K562 (cell line): ENCODE measurements around the gene OR51B2. TPM values are rescaled to one million over a fixed set of nuclear protein-coding genes. Genes with fewer than 3 reads are reported as not detected.

Experiments used
- ATAC-seq: fragments of 200-7000 bp; cut with Tn5 transposase; 3 replicates; pipeline ENCODE4 v1.9.1; 2020; ENCODE audit warnings: moderate library complexity
- BruUV-seq: library from RNA; stranded (reverse); fragments of 400-500 nt; replicated peaks from 2 replicates; lab custom pipeline; 2021; lab: Mats Ljungman, UMichigan
- CTCF ChIA-PET: fragments of 300-600 bp; formaldehyde crosslinking; extraction: SDS; loops from one replicate; lab custom pipeline; 2021; ENCODE audit warnings: low intra/inter-chr PET ratio; lab: Yijun Ruan, JAX
- POLR2A ChIA-PET: fragments of 300-600, 350-650 bp; sonication (Branson Sonifier 250); formaldehyde crosslinking; extraction: SDS; loops from one replicate; lab custom pipeline; 2021; ENCODE audit warnings: antibody characterized with exemption, inconsistent platforms; lab: Yijun Ruan, JAX
- DNase-seq, 4 experiments: peaks; one replicate each; pipeline versions ENCODE4 v3.0.0 to v3.0.0-alpha.2; 2011 to 2018; ENCODE audit warnings: low spot score in 3 of 4, mixed read lengths in 3 of 4; ENCODE audit errors: extremely low read depth in 1 of 4
- FAIRE-seq: peaks from 2 replicates; lab custom pipeline; 2011; peaks lifted over from hg19 to GRCh38; lab: Jason Lieb, UNC
- H2AFZ ChIP-seq: 2 replicates; pipeline ENCODE4 v1.6.0; 2011; ENCODE audit warnings: low read depth, low read length, control low read depth, inconsistent platforms
- H3K27ac ChIP-seq: fragments of 200-600 bp; 3 replicates; pipeline ENCODE4 v1.8.0; 2011; ENCODE audit warnings: low read depth, mild to moderate bottlenecking, control low read depth, inconsistent platforms, low read length, moderate library complexity, mixed read lengths; ENCODE audit errors: extremely low read depth
- H3K27me3 ChIP-seq, 2 experiments: fragments of 300-600 bp in 1 of 2; 2 replicates in 1 of 2; 3 replicates in 1 of 2; pipeline versions ENCODE4 v1.6.0 to v1.8.0; 2011; ENCODE audit warnings: inconsistent platforms in 2 of 2, low read length in 2 of 2, mild to moderate bottlenecking in 1 of 2, mixed read lengths in 1 of 2, moderate library complexity in 1 of 2; ENCODE audit not compliant: control insufficient read depth in 2 of 2, insufficient read depth in 2 of 2
- H3K36me3 ChIP-seq: fragments of 300-600 bp; 3 replicates; pipeline ENCODE4 v1.8.0; 2011; ENCODE audit warnings: mild to moderate bottlenecking, low read length, inconsistent platforms; ENCODE audit not compliant: control insufficient read depth, insufficient read depth
- H3K4me1 ChIP-seq, 2 experiments: fragments of 200-600 bp in 1 of 2; replicated peaks in 1 of 2; 2 replicates in 1 of 2; 3 replicates in 1 of 2; pipeline versions ENCODE4 v1.5.1 to v1.8.0; 2011; ENCODE audit warnings: inconsistent platforms in 2 of 2, low read length in 2 of 2, mild to moderate bottlenecking in 1 of 2, mixed read lengths in 1 of 2, moderate library complexity in 1 of 2; ENCODE audit not compliant: control insufficient read depth in 2 of 2, insufficient read depth in 2 of 2
- H3K4me2 ChIP-seq: 2 replicates; pipeline ENCODE4 v1.6.1; 2011; ENCODE audit warnings: low read length, control low read depth, inconsistent platforms, mixed read lengths; ENCODE audit not compliant: insufficient read depth
- H3K4me3 ChIP-seq: fragments of 200-600 bp; sonication (generic), shearing (Covaris generic); 2 replicates; pipeline ENCODE4 v1.5.1; 2016; ENCODE audit warnings: control low read depth, inconsistent platforms
- H3K79me2 ChIP-seq: fragments of 200-600 bp; 3 replicates; pipeline ENCODE4 v1.8.0; 2011; ENCODE audit warnings: low read length, inconsistent platforms; ENCODE audit not compliant: control insufficient read depth, insufficient read depth
- H3K9ac ChIP-seq, 2 experiments: 2 replicates each; pipeline versions ENCODE4 v1.6.0 to v1.6.1; 2011; ENCODE audit warnings: low read depth in 2 of 2, low read length in 2 of 2, control low read depth in 1 of 2, inconsistent platforms in 1 of 2, mild to moderate bottlenecking in 1 of 2, mixed read lengths in 1 of 2; ENCODE audit not compliant: insufficient read depth in 1 of 2
- H3K9me1 ChIP-seq: one replicate; pipeline ENCODE4 v1.6.0; 2011; ENCODE audit warnings: inconsistent platforms, mild to moderate bottlenecking, low read length, moderate library complexity; ENCODE audit not compliant: control insufficient read depth, insufficient read depth
- H3K9me3 ChIP-seq: replicated peaks from 2 replicates; pipeline ENCODE4 v1.5.1; 2011; ENCODE audit warnings: low read depth, low read length, inconsistent platforms; ENCODE audit not compliant: control insufficient read depth, insufficient read depth
- H4K20me1 ChIP-seq: replicated peaks from 2 replicates; pipeline ENCODE4 v1.6.1; 2011; ENCODE audit warnings: low read length, inconsistent platforms, mixed read lengths; ENCODE audit not compliant: control insufficient read depth, insufficient read depth
- CBFA2T3 ChIP-seq: fragments of 450-650 bp; IDR thresholded peaks from 2 replicates; pipeline ENCODE4 v1.6.1; 2017
- CXXC5 ChIP-seq: fragments of 250-450 bp; sonication (Bioruptor Pico); IDR thresholded peaks from 2 replicates; pipeline ENCODE4 v1.8.0; 2022; ENCODE audit warnings: inconsistent platforms, mild to moderate bottlenecking, moderate library complexity
- DPF2 ChIP-seq: fragments of 450-650 bp; IDR thresholded peaks from 2 replicates; pipeline ENCODE4 v1.6.1; 2016
- FOXJ3 ChIP-seq: sonication (generic); formaldehyde crosslinking; IDR thresholded peaks from 2 replicates; pipeline ENCODE4 v1.4.0; 2020; ENCODE audit warnings: mild to moderate bottlenecking, missing genetic modification reagents
- HDAC1 ChIP-seq, 2 experiments: fragments of 450-650 bp; IDR thresholded peaks; 2 replicates each; pipeline ENCODE4 v1.6.1; 2016 to 2017; ENCODE audit warnings: inconsistent platforms in 1 of 2, mild to moderate bottlenecking in 1 of 2, moderate library complexity in 1 of 2
- HSF4 ChIP-seq: fragments of 250-450 bp; sonication (Bioruptor Pico); IDR thresholded peaks from 2 replicates; pipeline ENCODE4 v2.1.2; 2022; ENCODE audit warnings: mild to moderate bottlenecking, moderate library complexity, borderline replicate concordance
- RBM17 ChIP-seq: fragments of 200-400 bp; formaldehyde crosslinking; IDR thresholded peaks from 2 replicates; pipeline ENCODE4 v1.6.1; 2017; ENCODE audit warnings: low read depth, mild to moderate bottlenecking, low read length, borderline replicate concordance
- RFX7 ChIP-seq: fragments of 250-450 bp; sonication (Bioruptor Pico); IDR thresholded peaks from 2 replicates; pipeline ENCODE4 v1.5.1; 2021; ENCODE audit warnings: mild to moderate bottlenecking
- SLC30A9 ChIP-seq: fragments of 250-450 bp; sonication (Bioruptor Pico); IDR thresholded peaks from 2 replicates; pipeline ENCODE4 v1.8.0; 2022; ENCODE audit warnings: mild to moderate bottlenecking, moderate library complexity
- SMAD4 ChIP-seq: fragments of 250-450 bp; sonication (Bioruptor Pico); conservative IDR thresholded peaks from 2 replicates; pipeline ENCODE4 v1.8.0; 2021; ENCODE audit warnings: inconsistent platforms, mild to moderate bottlenecking, moderate library complexity
- SMARCA4 ChIP-seq: fragments of 450-650 bp; IDR thresholded peaks from 2 replicates; pipeline ENCODE4 v1.6.1; 2016
- SMARCE1 ChIP-seq: fragments of 450-650 bp; IDR thresholded peaks from 2 replicates; pipeline ENCODE4 v1.7.1; 2016; ENCODE audit warnings: mild to moderate bottlenecking
- THRAP3 ChIP-seq: fragments of 450-650 bp; IDR thresholded peaks from 2 replicates; pipeline ENCODE4 v1.6.1; 2016; ENCODE audit warnings: mild to moderate bottlenecking, inconsistent platforms, borderline replicate concordance
- WHSC1 ChIP-seq: IDR thresholded peaks from one replicate; pipeline ENCODE4 v1.6.1; 2012; ENCODE audit warnings: low read length, control low read depth, inconsistent platforms
- ZBTB1 ChIP-seq: sonication (generic); formaldehyde crosslinking; IDR thresholded peaks from 2 replicates; pipeline ENCODE4 v1.8.1; 2023; ENCODE audit warnings: missing genetic modification reagents, low read depth, mild to moderate bottlenecking, borderline replicate concordance
- WGBS: fragments of 100-300 bp; shearing (Covaris generic); methylation state at CpG from one replicate; pipeline ENCODE4 v1.1.6; 2016; ENCODE audit warnings: low coverage, mixed read lengths; ENCODE audit not compliant: insufficient coverage; ENCODE audit errors: missing lambda C conversion rate; 5-methylcytosine and 5-hydroxymethylcytosine counted together
- in situ Hi-C: fragments of 300-500 bp; cut with MboI; formaldehyde crosslinking; loops from 4 replicates; pipeline ENCODE4 v1.15.0; 2018; ENCODE audit warnings: inconsistent platforms, mixed read lengths
- intact Hi-C: fragments of 100-400 bp; cut with micrococcal nuclease; formaldehyde crosslinking; loops from 2 replicates; pipeline ENCODE4 v1.14.2; 2022
- polyA plus RNA-seq, 8 experiments: library from polyadenylated mRNA; depleted of rRNA in 4 of 8; stranded (reverse) in 5 of 8; unstranded in 3 of 8; fragments of >200 nt; fragmentation: Nextera tagmentation in 2 of 8; fragmentation: Illumina TruSeq in 1 of 8; extraction: Ambion mirVana in 2 of 8; extraction: Trizol in 1 of 8; gene quantifications; 2 replicates each; pipeline versions ENCODE4 v1.2.1 to v1.2.3, GENCODE V29; 2011 to 2014; ENCODE audit warnings: inconsistent platforms in 1 of 8, missing spikeins in 1 of 8
- total RNA-seq, 7 experiments: library from RNA; depleted of rRNA in 6 of 7; stranded (reverse); fragments of >200 nt in 6 of 7; fragmentation: Illumina TruSeq in 2 of 7; extraction: Trizol in 2 of 7; gene quantifications; 2 replicates each; pipeline versions ENCODE4 v1.2.1 to v1.2.3, GENCODE V29; 2011 to 2021; ENCODE audit warnings: low replicate concordance in 1 of 7
- TF ChIP-seq, protein P1 (sequence below): fragments of 450-650 bp; IDR thresholded peaks from 2 replicates; pipeline ENCODE4 v1.6.1; 2017; ENCODE audit warnings: antibody characterized with exemption, mild to moderate bottlenecking
- TF ChIP-seq, protein P2 (sequence below): fragments of 450-650 bp; IDR thresholded peaks from 2 replicates; pipeline ENCODE4 v1.6.1; 2017; ENCODE audit warnings: antibody characterized with exemption
- TF ChIP-seq, protein P3 (sequence below), 2 experiments: fragments of 450-650 bp in 1 of 2; sonication (generic) in 1 of 2; formaldehyde crosslinking in 1 of 2; IDR thresholded peaks in 1 of 2; conservative IDR thresholded peaks in 1 of 2; 2 replicates each; pipeline versions ENCODE4 v1.6.1 to v1.8.1; 2016 to 2023; ENCODE audit warnings: mild to moderate bottlenecking in 2 of 2, moderate library complexity in 2 of 2, inconsistent platforms in 1 of 2, missing genetic modification reagents in 1 of 2

OR51B2 gene
- total and polyA plus RNA-seq, 9 of the 15 experiments (the other 6 are each of a cell fraction or from before 2014, with no cell fraction given) = 0.38 to 6.6 (median 4.0) TPM

DNA sequence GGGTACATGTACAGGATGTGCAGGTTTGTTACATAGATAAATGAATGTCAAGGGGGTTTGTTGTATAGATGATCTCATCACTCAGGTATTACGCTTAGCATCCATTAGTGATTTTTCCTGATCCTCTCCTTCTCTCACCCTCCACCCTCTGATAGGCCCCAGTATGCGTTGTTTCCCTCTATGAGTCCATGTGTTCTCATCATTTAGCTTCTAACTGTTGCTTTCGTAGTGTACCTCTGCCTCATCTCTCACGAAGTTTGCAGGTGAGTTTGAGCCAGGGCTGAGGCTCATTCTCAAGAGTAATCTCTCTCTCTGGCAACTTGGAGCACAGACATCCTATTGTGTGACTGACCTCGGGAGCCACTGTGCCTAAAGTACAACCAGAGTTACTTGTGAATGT lies 49.7 kb downstream of the OR51B2 start:
- H3K79me2 ChIP-seq = peaks cover 71% of the 10 kb centered on the region
- H3K4me2 ChIP-seq = peak overlapping the region; percentile 63
- ATAC-seq = no peak
- intact Hi-C loops (no loop called here), in situ Hi-C loops (no loop called here)
- no TSS peak for BruUV-seq
- H3K4me3 ChIP-seq = no peak overlapping the region
- H3K36me3 ChIP-seq = peaks cover 30% of the 10 kb centered on the region
- no peak for DNase-seq
- 61% methylated on average over 5 of the region's 5 CpGs for WGBS
- ChIA-PET POLR2A (interaction anchor here (1.4 to 2.7 kb wide), 2 partner anchors 12 to 15 kb away, joined by 4 to 15 read pairs; no protein-coding TSS in a partner anchor), CTCF (no interaction called here)
- no peaks in the 10 kb centered on the region for H3K27me3 ChIP-seq
- no peaks in the 10 kb centered on the region for H3K9me1 ChIP-seq
- H3K9me3 ChIP-seq = no peaks in the 10 kb centered on the region
- no peak for FAIRE-seq
- H3K27ac ChIP-seq = peak overlapping the region; percentile 87
- peak overlapping the region; percentile 56 for H2AFZ ChIP-seq
- peak overlapping the region; percentile 47 to 54; a peak in 3 of 4 replicates for H3K9ac ChIP-seq
- no peaks in the 10 kb centered on the region for H4K20me1 ChIP-seq
- peaks cover 26 to 74% of the 10 kb centered on the region in 2 experiments for H3K4me1 ChIP-seq
- TF ChIP-seq SMARCE1 = no peak
- TF ChIP-seq RBM17 = no peak
- 0 out of 2 replicates have a peak, but pooled peaks have one; percentile 12 for TF ChIP-seq SMAD4
- no peak for TF ChIP-seq HDAC1 (IDR thresholded peaks at IDR 0.05)
- TF ChIP-seq ZBTB1 (CRISPR knock-in tag) = no peak
- 0 out of 2 replicates have a peak, but pooled peaks have one; percentile 24 for TF ChIP-seq SMARCA4
- TF ChIP-seq SLC30A9 (CRISPR knock-in tag) = no peak
- TF ChIP-seq CBFA2T3 = no peak
- TF ChIP-seq HSF4 (CRISPR knock-in tag) = no peak
- no peak for TF ChIP-seq THRAP3
- TF ChIP-seq, protein P1, sequence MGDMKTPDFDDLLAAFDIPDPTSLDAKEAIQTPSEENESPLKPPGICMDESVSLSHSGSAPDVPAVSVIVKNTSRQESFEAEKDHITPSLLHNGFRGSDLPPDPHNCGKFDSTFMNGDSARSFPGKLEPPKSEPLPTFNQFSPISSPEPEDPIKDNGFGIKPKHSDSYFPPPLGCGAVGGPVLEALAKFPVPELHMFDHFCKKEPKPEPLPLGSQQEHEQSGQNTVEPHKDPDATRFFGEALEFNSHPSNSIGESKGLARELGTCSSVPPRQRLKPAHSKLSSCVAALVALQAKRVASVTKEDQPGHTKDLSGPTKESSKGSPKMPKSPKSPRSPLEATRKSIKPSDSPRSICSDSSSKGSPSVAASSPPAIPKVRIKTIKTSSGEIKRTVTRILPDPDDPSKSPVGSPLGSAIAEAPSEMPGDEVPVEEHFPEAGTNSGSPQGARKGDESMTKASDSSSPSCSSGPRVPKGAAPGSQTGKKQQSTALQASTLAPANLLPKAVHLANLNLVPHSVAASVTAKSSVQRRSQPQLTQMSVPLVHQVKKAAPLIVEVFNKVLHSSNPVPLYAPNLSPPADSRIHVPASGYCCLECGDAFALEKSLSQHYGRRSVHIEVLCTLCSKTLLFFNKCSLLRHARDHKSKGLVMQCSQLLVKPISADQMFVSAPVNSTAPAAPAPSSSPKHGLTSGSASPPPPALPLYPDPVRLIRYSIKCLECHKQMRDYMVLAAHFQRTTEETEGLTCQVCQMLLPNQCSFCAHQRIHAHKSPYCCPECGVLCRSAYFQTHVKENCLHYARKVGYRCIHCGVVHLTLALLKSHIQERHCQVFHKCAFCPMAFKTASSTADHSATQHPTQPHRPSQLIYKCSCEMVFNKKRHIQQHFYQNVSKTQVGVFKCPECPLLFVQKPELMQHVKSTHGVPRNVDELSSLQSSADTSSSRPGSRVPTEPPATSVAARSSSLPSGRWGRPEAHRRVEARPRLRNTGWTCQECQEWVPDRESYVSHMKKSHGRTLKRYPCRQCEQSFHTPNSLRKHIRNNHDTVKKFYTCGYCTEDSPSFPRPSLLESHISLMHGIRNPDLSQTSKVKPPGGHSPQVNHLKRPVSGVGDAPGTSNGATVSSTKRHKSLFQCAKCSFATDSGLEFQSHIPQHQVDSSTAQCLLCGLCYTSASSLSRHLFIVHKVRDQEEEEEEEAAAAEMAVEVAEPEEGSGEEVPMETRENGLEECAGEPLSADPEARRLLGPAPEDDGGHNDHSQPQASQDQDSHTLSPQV = peak; percentile 83
- 0 out of 2 replicates have a peak, but pooled peaks have one; percentile 24 for TF ChIP-seq CXXC5 (CRISPR knock-in tag)
- no peak for TF ChIP-seq RFX7 (CRISPR knock-in tag)
- no peak for TF ChIP-seq FOXJ3
- peak; percentile 35 for TF ChIP-seq WHSC1
- TF ChIP-seq DPF2 = no peak
- TF ChIP-seq, protein P2, sequence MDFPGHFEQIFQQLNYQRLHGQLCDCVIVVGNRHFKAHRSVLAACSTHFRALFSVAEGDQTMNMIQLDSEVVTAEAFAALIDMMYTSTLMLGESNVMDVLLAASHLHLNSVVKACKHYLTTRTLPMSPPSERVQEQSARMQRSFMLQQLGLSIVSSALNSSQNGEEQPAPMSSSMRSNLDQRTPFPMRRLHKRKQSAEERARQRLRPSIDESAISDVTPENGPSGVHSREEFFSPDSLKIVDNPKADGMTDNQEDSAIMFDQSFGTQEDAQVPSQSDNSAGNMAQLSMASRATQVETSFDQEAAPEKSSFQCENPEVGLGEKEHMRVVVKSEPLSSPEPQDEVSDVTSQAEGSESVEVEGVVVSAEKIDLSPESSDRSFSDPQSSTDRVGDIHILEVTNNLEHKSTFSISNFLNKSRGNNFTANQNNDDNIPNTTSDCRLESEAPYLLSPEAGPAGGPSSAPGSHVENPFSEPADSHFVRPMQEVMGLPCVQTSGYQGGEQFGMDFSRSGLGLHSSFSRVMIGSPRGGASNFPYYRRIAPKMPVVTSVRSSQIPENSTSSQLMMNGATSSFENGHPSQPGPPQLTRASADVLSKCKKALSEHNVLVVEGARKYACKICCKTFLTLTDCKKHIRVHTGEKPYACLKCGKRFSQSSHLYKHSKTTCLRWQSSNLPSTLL = no peak
- TF ChIP-seq, protein P3, sequence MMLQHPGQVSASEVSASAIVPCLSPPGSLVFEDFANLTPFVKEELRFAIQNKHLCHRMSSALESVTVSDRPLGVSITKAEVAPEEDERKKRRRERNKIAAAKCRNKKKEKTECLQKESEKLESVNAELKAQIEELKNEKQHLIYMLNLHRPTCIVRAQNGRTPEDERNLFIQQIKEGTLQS (IDR thresholded peaks at IDR 0.05) = peak; percentile 79
- TF ChIP-seq, protein P3 (CRISPR knock-in tag; conservative IDR thresholded peaks at IDR 0.05) = no peak
